Uterus (tissue), 4 donors: ENCODE data around the gene FCGR2B. TPM values are rescaled to one million over a fixed set of nuclear protein-coding genes. Genes with fewer than 3 reads are reported as not detected.

Source experiments
- DNase-seq, 2 donors: peaks; one replicate each; pipeline ENCODE4 v3.0.0-alpha.2; 2019 to 2020
- H3K27ac ChIP-seq, 2 donors: fragments of 200-600 bp; sonication (generic); 1 replicate in 1 of 2; 2 replicates in 1 of 2; pipeline ENCODE4 v1.5.1; 2016 to 2018
- H3K27me3 ChIP-seq, 2 donors: fragments of 200-600 bp; sonication (generic); one replicate each; pipeline ENCODE4 v1.5.1; 2018 to 2019; ENCODE audit warnings: control low read depth in 1 of 2
- H3K36me3 ChIP-seq, 2 donors: fragments of 200-600 bp; sonication (generic); one replicate each; pipeline ENCODE4 v1.5.1; 2019; ENCODE audit warnings: control low read depth in 1 of 2
- H3K4me1 ChIP-seq, 2 donors: fragments of 200-600 bp; sonication (generic); one replicate each; pipeline ENCODE4 v1.5.1; 2018 to 2019; ENCODE audit warnings: control low read depth in 1 of 2
- H3K4me3 ChIP-seq, 2 donors: fragments of 200-600 bp; sonication (generic); 1 replicate in 1 of 2; 2 replicates in 1 of 2; pipeline ENCODE4 v1.5.1; 2018 to 2019; ENCODE audit warnings: mild to moderate bottlenecking in 1 of 2
- H3K9me3 ChIP-seq, 2 donors: fragments of 200-600 bp; sonication (generic); one replicate each; pipeline ENCODE4 v1.5.1; 2019; ENCODE audit warnings: control low read depth in 1 of 2
- POLR2A ChIP-seq, 2 donors: fragments of 450-650 bp; IDR thresholded peaks; one replicate each; pipeline ENCODE4 v1.6.1; 2016; ENCODE audit warnings: antibody characterized with exemption in 2 of 2, mild to moderate bottlenecking in 1 of 2, moderate library complexity in 1 of 2
- intact Hi-C: fragments of 100-400 bp; cut with DNase I; formaldehyde crosslinking; loops from one replicate; pipeline ENCODE4 v1.15.1; 2023; ENCODE audit warnings: low total_unique reads
- total RNA-seq, 4 donors: library from RNA; depleted of rRNA in 3 of 4; stranded (reverse); fragments of >200 nt in 3 of 4; gene quantifications; one replicate each; pipeline versions ENCODE4 v1.1.0 to v1.2.4, GENCODE V29; 2014 to 2023
- TF ChIP-seq, protein P1 (sequence below), 4 experiments: fragments of 200-600 bp in 2 of 4; fragments of 450-650 bp in 2 of 4; sonication (generic) in 2 of 4; IDR thresholded peaks; one replicate each; pipeline ENCODE4 v1.5.1; 2016 to 2019; ENCODE audit warnings: antibody characterized with exemption in 4 of 4, mild to moderate bottlenecking in 2 of 4, moderate library complexity in 1 of 4
- donor health status: DM: yes; HTN: yes; CAD: no.

FCGR2B gene
- total RNA-seq, 4 donors from 2014 or later: 0.59 to 14.1 (median 3.2) TPM

DNA sequence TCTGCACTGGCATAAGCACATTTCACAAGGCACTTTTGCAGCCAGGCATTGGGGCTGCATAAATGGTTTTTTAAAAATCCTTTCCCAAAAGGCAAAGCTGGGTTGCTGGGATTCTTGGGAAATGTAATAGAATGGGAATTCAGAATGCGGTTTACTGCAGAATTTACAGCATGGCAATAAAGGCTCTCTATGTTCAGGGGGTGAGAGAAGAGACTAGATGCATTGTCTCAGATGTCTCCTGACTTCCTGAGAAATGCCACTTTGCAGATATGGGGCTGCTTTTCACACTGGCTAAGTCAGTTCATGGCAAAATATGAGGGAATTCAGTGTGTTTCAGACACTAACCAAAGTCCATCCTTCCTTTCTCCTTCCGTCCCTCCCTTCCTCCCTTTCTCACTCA lies 13.5 kb downstream of the FCGR2B start:
- intact Hi-C loops: no loop called here
- H3K9me3 ChIP-seq: no peaks in the 10 kb centered on the region
- TF ChIP-seq, protein P1, sequence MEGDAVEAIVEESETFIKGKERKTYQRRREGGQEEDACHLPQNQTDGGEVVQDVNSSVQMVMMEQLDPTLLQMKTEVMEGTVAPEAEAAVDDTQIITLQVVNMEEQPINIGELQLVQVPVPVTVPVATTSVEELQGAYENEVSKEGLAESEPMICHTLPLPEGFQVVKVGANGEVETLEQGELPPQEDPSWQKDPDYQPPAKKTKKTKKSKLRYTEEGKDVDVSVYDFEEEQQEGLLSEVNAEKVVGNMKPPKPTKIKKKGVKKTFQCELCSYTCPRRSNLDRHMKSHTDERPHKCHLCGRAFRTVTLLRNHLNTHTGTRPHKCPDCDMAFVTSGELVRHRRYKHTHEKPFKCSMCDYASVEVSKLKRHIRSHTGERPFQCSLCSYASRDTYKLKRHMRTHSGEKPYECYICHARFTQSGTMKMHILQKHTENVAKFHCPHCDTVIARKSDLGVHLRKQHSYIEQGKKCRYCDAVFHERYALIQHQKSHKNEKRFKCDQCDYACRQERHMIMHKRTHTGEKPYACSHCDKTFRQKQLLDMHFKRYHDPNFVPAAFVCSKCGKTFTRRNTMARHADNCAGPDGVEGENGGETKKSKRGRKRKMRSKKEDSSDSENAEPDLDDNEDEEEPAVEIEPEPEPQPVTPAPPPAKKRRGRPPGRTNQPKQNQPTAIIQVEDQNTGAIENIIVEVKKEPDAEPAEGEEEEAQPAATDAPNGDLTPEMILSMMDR (IDR thresholded peaks at IDR 0.05): no peak
- no peak overlapping the region for H3K4me3 ChIP-seq
- H3K36me3 ChIP-seq: no peaks in the 10 kb centered on the region
- no peaks in the 10 kb centered on the region for H3K4me1 ChIP-seq
- no peak overlapping the region for H3K27ac ChIP-seq
- no peak for DNase-seq
- H3K27me3 ChIP-seq: no peaks in the 10 kb centered on the region

DNA sequence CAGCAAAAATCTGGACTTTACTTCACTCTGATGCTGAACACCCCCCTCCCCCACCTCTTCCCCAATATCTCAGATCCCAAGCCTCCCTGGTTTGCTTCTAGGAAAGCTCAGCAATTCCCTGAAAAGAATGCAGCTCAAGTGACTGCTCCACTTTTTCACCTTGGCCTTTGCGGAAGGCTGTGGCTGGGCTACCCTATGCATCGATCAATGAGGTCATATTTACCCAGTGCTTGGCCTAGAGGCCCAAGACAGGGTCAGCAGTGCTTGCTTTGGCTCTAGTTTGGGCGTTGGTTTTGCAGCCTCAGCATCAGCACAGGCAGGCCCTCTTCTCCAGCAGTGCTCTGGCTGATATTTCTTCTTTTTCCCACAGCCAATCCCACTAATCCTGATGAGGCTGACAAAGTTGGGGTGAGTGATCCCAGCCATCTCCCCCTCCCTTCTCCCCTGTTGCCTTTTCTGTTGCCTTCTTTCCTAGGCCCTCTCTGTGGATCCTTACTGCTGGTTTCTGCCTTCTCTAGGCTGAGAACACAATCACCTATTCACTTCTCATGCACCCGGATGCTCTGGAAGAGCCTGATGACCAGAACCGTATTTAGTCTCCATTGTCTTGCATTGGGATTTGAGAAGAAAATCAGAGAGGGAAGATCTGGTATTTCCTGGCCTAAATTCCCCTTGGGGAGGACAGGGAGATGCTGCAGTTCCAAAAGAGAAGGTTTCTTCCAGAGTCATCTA lies 14.2 kb downstream of the FCGR2B start:
- Histone ChIP-seq H3K36me3 (no peaks in the 10 kb centered on the region), H3K4me1 (no peaks in the 10 kb centered on the region), H3K27me3 (no peaks in the 10 kb centered on the region), H3K9me3 (no peaks in the 10 kb centered on the region), H3K4me3 (no peak overlapping the region), H3K27ac (no peak overlapping the region)
- intact Hi-C loops: no loop called here
- DNase-seq: no peak
- no peak for TF ChIP-seq POLR2A (IDR thresholded peaks at IDR 0.05)

DNA sequence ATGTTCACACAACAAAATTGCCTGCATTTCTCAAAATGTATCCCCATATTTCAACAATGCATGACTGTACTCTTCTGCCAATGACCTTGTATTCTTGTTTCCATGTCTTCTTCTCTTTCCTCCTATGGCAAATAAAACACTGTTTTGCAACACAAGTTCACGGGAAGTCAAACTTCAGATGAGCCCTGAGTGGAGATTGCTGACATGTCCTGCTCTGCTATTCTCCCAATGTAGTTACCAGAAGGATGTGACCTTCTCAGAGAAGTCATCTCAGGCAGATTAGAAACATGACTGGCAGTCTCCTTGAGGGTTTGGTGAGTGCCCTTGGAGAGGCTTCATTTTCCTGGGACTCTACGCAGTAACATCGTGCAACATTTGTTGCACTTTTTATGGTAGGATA lies 15.6 kb downstream of the FCGR2B start:
- Histone ChIP-seq H3K9me3 (no peaks in the 10 kb centered on the region), H3K4me1 (no peaks in the 10 kb centered on the region), H3K27ac (no peak overlapping the region), H3K27me3 (no peaks in the 10 kb centered on the region), H3K4me3 (no peak overlapping the region), H3K36me3 (no peaks in the 10 kb centered on the region)
- no peak for DNase-seq
- no peak for TF ChIP-seq POLR2A (IDR thresholded peaks at IDR 0.05)
- TF ChIP-seq, protein P1 (IDR thresholded peaks at IDR 0.05): no peak
- intact Hi-C loops: no loop called here

DNA sequence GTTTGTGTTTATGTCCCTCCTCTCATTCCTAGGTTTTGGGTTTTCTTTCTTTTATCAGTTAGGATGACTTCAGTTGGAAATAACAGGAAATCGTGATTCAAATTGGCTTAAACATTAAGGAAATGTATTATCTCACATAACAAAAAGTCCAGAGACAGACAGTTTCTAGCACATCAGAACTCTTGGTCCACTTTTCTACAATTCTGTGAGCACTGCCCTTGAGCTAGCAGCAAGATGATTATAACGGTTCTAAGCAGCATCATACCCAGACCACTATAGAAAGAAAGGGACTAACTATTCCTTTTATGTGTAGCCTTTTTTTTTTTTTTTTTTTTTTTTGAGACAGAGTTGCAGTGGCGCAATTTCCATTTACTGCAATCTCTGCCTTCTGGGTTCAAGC lies 18.9 kb downstream of the FCGR2B start:
- intact Hi-C loops: no loop called here
- DNase-seq: no peak

DNA sequence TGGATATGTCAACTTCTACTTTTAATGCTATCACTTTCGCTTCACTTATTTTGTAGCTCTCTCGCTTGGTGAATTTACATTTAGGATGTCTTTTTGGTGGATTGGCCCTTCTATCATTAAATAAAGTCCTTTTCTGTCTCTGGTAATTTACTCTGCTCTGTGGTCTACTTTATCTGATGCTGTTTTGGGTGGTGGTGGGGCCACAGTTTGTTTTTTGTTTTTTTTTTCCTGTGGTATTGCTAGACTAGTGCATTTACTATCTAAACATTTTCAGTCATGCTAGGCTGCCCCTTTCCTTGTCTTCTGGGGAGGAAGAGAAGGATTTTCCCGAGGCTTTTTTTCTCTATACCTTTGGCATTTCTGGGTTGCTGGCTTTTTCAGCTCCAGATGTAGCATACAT lies 26.0 kb downstream of the FCGR2B start:
- Histone ChIP-seq H3K36me3 (no peaks in the 10 kb centered on the region), H3K4me1 (no peaks in the 10 kb centered on the region), H3K4me3 (no peak overlapping the region), H3K27ac (no peak overlapping the region), H3K27me3 (peaks cover 0 to 3% of the 10 kb centered on the region in 2 donors), H3K9me3 (no peaks in the 10 kb centered on the region)
- intact Hi-C loops: no loop called here
- no peak for DNase-seq
- TF ChIP-seq POLR2A (IDR thresholded peaks at IDR 0.05): no peak
- TF ChIP-seq, protein P1 (IDR thresholded peaks at IDR 0.05): no peak

More for the DNA sequence above, 18.9 kb downstream of the FCGR2B start:
- Histone ChIP-seq H3K36me3 (no peaks in the 10 kb centered on the region), H3K27me3 (no peaks in the 10 kb centered on the region), H3K27ac (no peak overlapping the region), H3K4me3 (no peak overlapping the region), H3K4me1 (no peaks in the 10 kb centered on the region), H3K9me3 (no peaks in the 10 kb centered on the region)
- no peak for TF ChIP-seq POLR2A (IDR thresholded peaks at IDR 0.05)
- TF ChIP-seq, protein P1 (IDR thresholded peaks at IDR 0.05): no peak
